GM10248 (cell line): ENCODE measurements around the gene DAB1.
"Not testable (repeated sequence)": the region's sequence is repeated elsewhere in the genome, so short reads cannot be mapped to it uniquely, and the experiment has no call there.

Source experiments
- CTCF ChIA-PET: fragments of 300-600 bp; sonication (Branson Sonifier 250); formaldehyde crosslinking; extraction: SDS; loops from one replicate; lab custom pipeline; 2021; ENCODE audit warnings: antibody characterized with exemption; lab: Yijun Ruan, JAX
- POLR2A ChIA-PET: fragments of 350-650 bp; sonication (Branson Sonifier 250); formaldehyde crosslinking; extraction: SDS; loops from one replicate; lab custom pipeline; 2020; ENCODE audit warnings: antibody characterized with exemption; lab: Yijun Ruan, JAX
- DNase-seq: peaks from one replicate; pipeline ENCODE4 v3.0.0; 2012; ENCODE audit errors: extremely low spot score
- TF ChIP-seq, protein P1 (sequence below): IDR thresholded peaks from 2 replicates; pipeline ENCODE4 v1.5.1; 2012; ENCODE audit warnings: mild to moderate bottlenecking, low read depth; ENCODE audit errors: extremely low read depth, missing control alignments, control extremely low read depth

Gene DAB1

GRCh38 chr1:57350610-57351009 lies 73.2 kb downstream of the DAB1 start:
- ChIA-PET CTCF (no interaction called here), POLR2A (no interaction called here)

DNA sequence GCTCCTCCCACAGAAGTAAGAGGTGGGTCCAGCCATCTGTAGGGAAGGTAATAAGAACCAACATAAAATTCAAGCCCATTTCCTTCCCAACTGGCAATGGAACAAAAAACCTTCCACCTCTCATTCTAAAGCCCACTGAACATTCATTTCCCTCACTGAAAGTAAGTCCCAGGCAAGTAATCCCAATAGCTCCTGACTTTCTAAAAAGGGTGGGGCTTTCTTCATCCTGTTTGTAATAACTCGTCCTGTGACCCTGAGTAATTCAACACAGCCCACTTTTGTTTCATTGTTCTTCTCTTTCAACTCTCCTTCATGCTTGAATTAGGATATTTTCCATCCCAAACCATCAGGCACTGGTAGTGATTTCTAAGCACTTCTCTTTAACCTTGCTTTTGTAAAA lies 74.9 kb downstream of the DAB1 start:
- TF ChIP-seq, protein P1, sequence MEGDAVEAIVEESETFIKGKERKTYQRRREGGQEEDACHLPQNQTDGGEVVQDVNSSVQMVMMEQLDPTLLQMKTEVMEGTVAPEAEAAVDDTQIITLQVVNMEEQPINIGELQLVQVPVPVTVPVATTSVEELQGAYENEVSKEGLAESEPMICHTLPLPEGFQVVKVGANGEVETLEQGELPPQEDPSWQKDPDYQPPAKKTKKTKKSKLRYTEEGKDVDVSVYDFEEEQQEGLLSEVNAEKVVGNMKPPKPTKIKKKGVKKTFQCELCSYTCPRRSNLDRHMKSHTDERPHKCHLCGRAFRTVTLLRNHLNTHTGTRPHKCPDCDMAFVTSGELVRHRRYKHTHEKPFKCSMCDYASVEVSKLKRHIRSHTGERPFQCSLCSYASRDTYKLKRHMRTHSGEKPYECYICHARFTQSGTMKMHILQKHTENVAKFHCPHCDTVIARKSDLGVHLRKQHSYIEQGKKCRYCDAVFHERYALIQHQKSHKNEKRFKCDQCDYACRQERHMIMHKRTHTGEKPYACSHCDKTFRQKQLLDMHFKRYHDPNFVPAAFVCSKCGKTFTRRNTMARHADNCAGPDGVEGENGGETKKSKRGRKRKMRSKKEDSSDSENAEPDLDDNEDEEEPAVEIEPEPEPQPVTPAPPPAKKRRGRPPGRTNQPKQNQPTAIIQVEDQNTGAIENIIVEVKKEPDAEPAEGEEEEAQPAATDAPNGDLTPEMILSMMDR = no peak
- DNase-seq = no peak
- POLR2A ChIA-PET = no interaction called here
- CTCF ChIA-PET = interaction anchor here (1.0 kb wide), 1 partner anchor 20 kb away, joined by 3 read pairs; no protein-coding TSS in a partner anchor

More at GRCh38 chr1:57350610-57351009, 73.2 kb downstream of the DAB1 start:
- DNase-seq = no peak
- TF ChIP-seq, protein P1 = no peak

GRCh38 chr1:57345916-57346315 lies 77.9 kb downstream of the DAB1 start:
- POLR2A ChIA-PET = no interaction called here
- no peak for DNase-seq

DNA sequence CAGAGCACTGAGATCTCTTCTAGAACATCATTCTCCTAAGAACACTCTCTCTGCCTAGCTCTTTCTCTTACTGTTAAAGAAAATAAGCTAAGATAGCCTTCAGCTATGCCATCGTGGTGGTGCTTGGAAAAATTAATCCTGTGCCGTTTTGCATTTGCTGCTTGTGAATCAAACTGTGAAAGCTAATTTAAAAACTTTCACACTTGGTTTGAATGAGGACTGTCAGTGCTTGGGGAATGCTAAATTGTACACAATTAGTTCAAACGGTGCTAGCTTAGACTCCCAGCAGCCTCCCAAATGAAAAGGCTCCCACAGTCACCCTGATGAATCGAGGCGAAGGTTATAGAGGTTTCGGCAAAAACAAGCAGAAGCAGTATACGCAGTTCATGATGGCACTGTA lies 79.6 kb downstream of the DAB1 start:
- ChIA-PET POLR2A (no interaction called here), CTCF (no interaction called here)
- TF ChIP-seq, protein P1 = no peak
- DNase-seq = no peak

More at GRCh38 chr1:57345916-57346315, 77.9 kb downstream of the DAB1 start:
- CTCF ChIA-PET = no interaction called here
- TF ChIP-seq, protein P1 = no peak

- CTCF ChIA-PET, POLR2A ChIA-PET, DNase-seq: not testable (repeated sequence)
Measured at GRCh38 chr1:57343298-57343915, 80.5 kb downstream of the DAB1 start.

- CTCF ChIA-PET = no interaction called here
- DNase-seq = no peak
- POLR2A ChIA-PET = no interaction called here
- TF ChIP-seq, protein P1 = no peak
Measured at GRCh38 chr1:57341721-57342120, 82.1 kb downstream of the DAB1 start.

GRCh38 chr1:57340334-57341070 lies 83.4 kb downstream of the DAB1 start:
- ChIA-PET POLR2A (no interaction called here), CTCF (no interaction called here)
- DNase-seq = no peak
- TF ChIP-seq, protein P1 = no peak
